Naive thymus-derived CD4-positive, alpha-beta T cell (primary cell): ENCODE results near the gene SPDYE16. TPM values are rescaled to one million over a fixed set of nuclear protein-coding genes. Genes with fewer than 3 reads are reported as not detected.
"Not testable (repeated sequence)": the region's sequence is repeated elsewhere in the genome, so short reads cannot be mapped to it uniquely, and the experiment has no call there.

Experiments
- ATAC-seq: fragments of 150-1000 bp; cut with Tn5 transposase; 2 replicates; pipeline ENCODE4 v1.10.0; 2021; ENCODE audit warnings: mild to moderate bottlenecking, moderate library complexity
- CTCF ChIA-PET: fragments of 350-600 bp; sonication (Branson Sonifier 250); formaldehyde crosslinking; loops from one replicate; lab custom pipeline; 2021; ENCODE audit warnings: antibody characterized with exemption; lab: Charles Lee
- POLR2A ChIA-PET: fragments of 350-600 bp; sonication (Branson Sonifier 250); formaldehyde crosslinking; loops from one replicate; lab custom pipeline; 2021; ENCODE audit warnings: antibody characterized with exemption, inconsistent platforms; lab: Charles Lee
- DNase-seq, 9 donors: peaks; one replicate each; pipeline versions ENCODE4 v3.0.0 to v3.0.0-alpha.2; 2020 to 2022; ENCODE audit warnings: mixed read lengths in 1 of 9
- H3K27ac ChIP-seq: one replicate; pipeline ENCODE4 v1.7.0; 2013; ENCODE audit warnings: mild to moderate bottlenecking, low read depth, low read length, moderate library complexity
- H3K27me3 ChIP-seq, 2 donors: one replicate each; pipeline ENCODE4 v1.7.0; 2013; ENCODE audit warnings: low read length in 2 of 2, mild to moderate bottlenecking in 2 of 2, moderate library complexity in 2 of 2; ENCODE audit not compliant: control insufficient read depth in 2 of 2, insufficient read depth in 2 of 2
- H3K36me3 ChIP-seq, 3 experiments: 1 replicate in 2 of 3; 2 replicates in 1 of 3; pipeline ENCODE4 v1.7.0; 2013; ENCODE audit warnings: low read length in 3 of 3, mild to moderate bottlenecking in 3 of 3, moderate library complexity in 1 of 3; ENCODE audit not compliant: insufficient read depth in 3 of 3, control insufficient read depth in 2 of 3
- H3K4me1 ChIP-seq, 2 donors: one replicate each; pipeline ENCODE4 v1.7.0; 2013; ENCODE audit warnings: low read length in 2 of 2, mild to moderate bottlenecking in 2 of 2, moderate library complexity in 1 of 2; ENCODE audit not compliant: control insufficient read depth in 2 of 2, insufficient read depth in 2 of 2
- H3K4me3 ChIP-seq: 2 replicates; pipeline ENCODE4 v1.7.0; 2013; ENCODE audit warnings: mild to moderate bottlenecking, low read length
- H3K9me3 ChIP-seq, 3 experiments: 1 replicate in 2 of 3; 2 replicates in 1 of 3; pipeline ENCODE4 v1.7.0; 2013; ENCODE audit warnings: low read length in 3 of 3; ENCODE audit not compliant: control insufficient read depth in 2 of 3
- H3K27ac Mint-ChIP-seq, 9 donors: one replicate each; pipeline ENCODE4 v1.8.0; 2020 to 2022; ENCODE audit warnings: mixed read lengths in 9 of 9, mild to moderate bottlenecking in 8 of 9, moderate library complexity in 5 of 9, inconsistent platforms in 2 of 9
- H3K27me3 Mint-ChIP-seq, 5 donors: one replicate each; pipeline ENCODE4 v1.8.0; 2021 to 2022; ENCODE audit warnings: mixed read lengths in 5 of 5, mild to moderate bottlenecking in 1 of 5
- H3K36me3 Mint-ChIP-seq, 5 donors: one replicate each; pipeline ENCODE4 v1.8.0; 2020 to 2022; ENCODE audit warnings: mixed read lengths in 5 of 5, mild to moderate bottlenecking in 3 of 5, inconsistent platforms in 1 of 5
- H3K4me1 Mint-ChIP-seq, 7 donors: one replicate each; pipeline ENCODE4 v1.8.0; 2020 to 2022; ENCODE audit warnings: mixed read lengths in 7 of 7, mild to moderate bottlenecking in 3 of 7, inconsistent platforms in 1 of 7
- H3K4me3 Mint-ChIP-seq, 10 donors: one replicate each; pipeline ENCODE4 v1.8.0; 2020 to 2022; ENCODE audit warnings: mild to moderate bottlenecking in 10 of 10, mixed read lengths in 10 of 10, moderate library complexity in 6 of 10, inconsistent platforms in 2 of 10
- H3K9me3 Mint-ChIP-seq, 11 donors: one replicate each; pipeline ENCODE4 v1.8.0; 2020 to 2022; ENCODE audit warnings: mixed read lengths in 11 of 11, mild to moderate bottlenecking in 4 of 11, inconsistent platforms in 1 of 11, moderate library complexity in 1 of 11
- intact Hi-C, 2 donors: fragments of 100-400 bp; cut with micrococcal nuclease; formaldehyde crosslinking; loops; one replicate each; pipeline ENCODE4 v1.15.1; 2023
- polyA plus RNA-seq, 2 donors: library from polyadenylated mRNA; unstranded; fragments of 300-500 nt; fragmentation: Illumina TruSeq; gene quantifications; one replicate each; pipeline ENCODE4 v1.2.3, GENCODE V29; 2021
- total RNA-seq, 6 experiments: library from RNA in 5 of 6; stranded (reverse) in 5 of 6; gene quantifications; 1 replicate in 5 of 6; 2 replicates in 1 of 6; pipeline ENCODE4 v1.2.3 and lab custom pipeline; 2021 to 2026

Gene SPDYE16
- total and polyA plus RNA-seq, 7 experiments from 2014 or later = 0.10 to 0.88 (median 0.38) TPM

DNA sequence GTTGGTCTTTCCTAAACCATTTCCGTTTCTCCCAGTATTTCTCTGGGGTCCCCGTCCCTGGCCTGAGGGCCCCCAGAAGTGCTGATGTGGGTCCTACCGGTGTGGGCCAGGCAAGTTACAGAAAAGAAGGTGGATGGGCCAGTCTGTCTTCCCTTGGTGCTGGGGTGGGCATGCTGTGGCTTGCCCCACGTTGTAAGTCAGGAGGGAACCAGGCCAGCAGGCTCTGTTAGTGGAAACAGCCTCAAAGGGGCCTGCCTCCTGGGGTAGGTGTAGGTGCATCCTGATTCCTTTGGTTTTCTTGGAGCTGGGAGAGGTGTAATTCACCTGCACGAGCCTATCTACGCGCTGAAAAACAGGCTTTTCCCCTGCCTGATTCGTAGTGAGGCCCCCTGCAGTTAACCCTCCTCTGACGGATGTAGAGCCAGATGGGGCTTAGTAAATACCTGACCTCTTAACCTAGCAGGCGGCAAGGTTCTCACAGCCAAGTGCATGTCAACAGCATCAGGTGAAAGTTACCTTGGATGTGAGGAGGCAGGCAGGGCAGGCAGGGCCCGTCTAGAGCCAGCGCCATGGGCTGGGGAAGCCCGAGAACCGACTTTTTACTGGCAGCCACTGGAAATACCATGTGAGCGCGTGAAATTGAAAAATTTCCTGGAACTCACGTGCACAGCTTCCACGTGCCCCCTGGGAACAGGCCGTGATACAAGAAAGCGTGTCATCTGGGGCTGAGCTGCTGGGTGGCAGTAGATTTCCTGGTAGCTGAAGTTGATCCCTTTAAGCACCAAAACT lies 57.1 kb downstream of the SPDYE16 start:
- ATAC-seq = peak; percentile 43
- H3K9me3 Mint-ChIP-seq, POLR2A ChIA-PET: not testable (repeated sequence)

DNA sequence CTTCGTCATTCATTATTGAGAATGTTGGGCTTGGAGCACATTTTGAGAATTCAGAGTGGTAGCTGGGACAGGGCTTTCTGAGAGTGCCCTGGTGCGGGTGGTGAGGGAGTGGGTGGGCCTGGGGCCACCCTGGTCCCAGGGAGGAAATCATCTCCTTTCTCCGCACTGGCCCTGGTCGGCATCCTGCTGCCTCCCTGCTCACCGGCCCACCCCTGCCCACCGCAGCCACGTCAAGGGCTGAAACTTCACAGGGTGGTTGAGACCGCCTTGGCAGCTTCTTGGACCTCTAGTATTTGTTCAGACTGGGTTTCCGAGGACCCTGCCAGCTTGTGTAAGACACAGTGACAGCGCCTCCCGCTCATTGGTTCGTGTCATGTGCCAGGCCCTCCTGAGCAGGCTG lies 58.6 kb downstream of the SPDYE16 start:
- H3K4me3 Mint-ChIP-seq, H3K4me1 Mint-ChIP-seq, H3K4me1 ChIP-seq, H3K27me3 ChIP-seq, POLR2A ChIA-PET, H3K9me3 Mint-ChIP-seq, H3K27ac ChIP-seq, ATAC-seq, H3K4me3 ChIP-seq, CTCF ChIA-PET, H3K36me3 Mint-ChIP-seq, H3K36me3 ChIP-seq, H3K27ac Mint-ChIP-seq, H3K9me3 ChIP-seq, H3K27me3 Mint-ChIP-seq, DNase-seq, intact Hi-C loops: not testable (repeated sequence)

More for the DNA sequence above, 57.1 kb downstream of the SPDYE16 start:
- H3K4me1 Mint-ChIP-seq, H3K4me1 ChIP-seq, intact Hi-C loops, DNase-seq, H3K4me3 ChIP-seq, H3K9me3 ChIP-seq, H3K27ac ChIP-seq, H3K27me3 ChIP-seq, H3K27me3 Mint-ChIP-seq, H3K36me3 ChIP-seq, H3K36me3 Mint-ChIP-seq, CTCF ChIA-PET: not testable (repeated sequence)
- H3K27ac Mint-ChIP-seq = peak overlapping the region in 3 of 9 donors; percentile 66 to 88 (median 87)
- H3K4me3 Mint-ChIP-seq = peak overlapping the region in 1 of 10 donors; percentile 64

DNA sequence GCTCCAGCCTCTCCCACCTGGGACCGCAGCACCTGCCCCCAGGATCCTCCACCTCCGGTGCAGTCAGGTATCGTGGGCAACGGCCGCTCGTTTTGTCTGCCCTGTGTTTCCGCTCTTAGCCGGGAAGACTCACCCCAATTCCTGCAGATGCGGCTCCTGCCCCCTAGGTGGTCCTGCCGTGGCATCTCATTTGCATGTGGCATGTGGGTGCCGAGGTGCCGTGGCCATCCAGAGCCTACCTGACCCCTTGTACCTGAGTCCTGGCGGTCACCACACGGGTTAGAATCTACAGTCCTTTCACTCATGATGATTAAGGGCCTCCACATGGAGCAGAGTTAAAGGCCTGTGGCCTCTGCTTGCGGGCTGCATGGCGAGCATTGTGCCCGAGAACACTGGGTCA lies 60.0 kb downstream of the SPDYE16 start:
- CTCF ChIA-PET, POLR2A ChIA-PET, ATAC-seq, H3K4me3 ChIP-seq, H3K36me3 Mint-ChIP-seq, H3K36me3 ChIP-seq, H3K9me3 Mint-ChIP-seq, DNase-seq, H3K27me3 Mint-ChIP-seq, H3K9me3 ChIP-seq, H3K4me3 Mint-ChIP-seq, H3K27ac Mint-ChIP-seq, H3K27ac ChIP-seq, H3K4me1 Mint-ChIP-seq, H3K4me1 ChIP-seq, H3K27me3 ChIP-seq, intact Hi-C loops: not testable (repeated sequence)

DNA sequence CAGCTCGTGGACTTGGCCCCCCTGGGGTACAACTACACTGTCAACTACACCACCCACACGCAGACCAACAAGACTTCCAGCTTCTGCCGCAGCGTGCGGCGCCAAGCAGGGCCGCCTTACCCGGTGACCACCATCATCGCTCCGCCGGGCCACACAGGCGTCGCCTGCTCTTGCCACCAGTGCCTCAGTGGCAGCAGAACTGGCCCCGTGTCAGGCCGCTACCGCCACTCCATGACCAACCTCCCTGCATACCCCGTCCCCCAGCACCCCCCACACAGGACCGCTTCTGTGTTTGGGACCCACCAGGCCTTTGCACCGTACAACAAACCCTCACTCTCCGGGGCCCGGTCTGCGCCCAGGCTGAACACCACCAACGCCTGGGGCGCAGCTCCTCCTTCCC lies 60.4 kb downstream of the SPDYE16 start:
- CTCF ChIA-PET, H3K4me3 Mint-ChIP-seq, POLR2A ChIA-PET, H3K36me3 Mint-ChIP-seq, H3K9me3 Mint-ChIP-seq, ATAC-seq, DNase-seq, H3K27me3 ChIP-seq, H3K4me1 Mint-ChIP-seq, H3K27ac ChIP-seq, H3K4me3 ChIP-seq, H3K27ac Mint-ChIP-seq, H3K27me3 Mint-ChIP-seq, H3K36me3 ChIP-seq, H3K9me3 ChIP-seq, H3K4me1 ChIP-seq, intact Hi-C loops: not testable (repeated sequence)

Other genes with a start within 250 kb of the SPDYE16 start
- 10 to 100 TPM; 26.3 to 47.2 (median 40.5) TPM for gene HSPB1, start 240.6 kb downstream of the SPDYE16 start, total RNA-seq
- gene HSPB1, start 240.6 kb downstream of the SPDYE16 start, polyA plus RNA-seq = 10 to 100 TPM; 68.6 to 93.5 TPM
- gene YWHAG, start 184.3 kb downstream of the SPDYE16 start, total RNA-seq = 10 to 100 TPM; 27.7 to 98.3 (median 39.6) TPM
- 1 to 10 TPM; 1.4 to 1.6 TPM for gene YWHAG, start 184.3 kb downstream of the SPDYE16 start, polyA plus RNA-seq
- under 1 TPM in 1 of 5 experiments, not detected in 4; 0.24 TPM for gene SSC4D, start 133.6 kb downstream of the SPDYE16 start, total RNA-seq
- gene SSC4D, start 133.6 kb downstream of the SPDYE16 start, polyA plus RNA-seq = under 1 TPM in 1 of 2 donors, not detected in 1; 0.35 TPM
- 10 to 100 TPM in 1 of 5 experiments, 1 to 10 TPM in 4; 2.6 to 16.7 (median 5.3) TPM for gene ZP3, start 118.3 kb downstream of the SPDYE16 start, total RNA-seq
- gene ZP3, start 118.3 kb downstream of the SPDYE16 start, polyA plus RNA-seq = 10 to 100 TPM in 1 of 2 donors, 1 to 10 TPM in 1; 9.9 to 10.7 TPM
- 10 to 100 TPM; 31.0 to 44.8 (median 41.2) TPM for gene DTX2, start 81.6 kb downstream of the SPDYE16 start, total RNA-seq
- gene DTX2, start 81.6 kb downstream of the SPDYE16 start, polyA plus RNA-seq = 10 to 100 TPM; 12.0 to 18.8 TPM
- 1 to 10 TPM; 2.6 to 7.3 (median 5.2) TPM for gene UPK3B, start 32.7 kb downstream of the SPDYE16 start, total RNA-seq
- not detected for gene UPK3B, start 32.7 kb downstream of the SPDYE16 start, polyA plus RNA-seq
- 10 to 100 TPM in 4 of 5 experiments, 1 to 10 TPM in 1; 6.6 to 26.0 (median 23.0) TPM for gene POMZP3, start 84.0 kb upstream of the SPDYE16 start, total RNA-seq
- 10 to 100 TPM in 1 of 2 donors, 1 to 10 TPM in 1; 2.2 to 19.9 TPM for gene POMZP3, start 84.0 kb upstream of the SPDYE16 start, polyA plus RNA-seq